Measurements from ENCODE around the gene PREB.

Gene PREB

GRCh38 chr2:27108221-27108620 is 26.2 kb downstream of the PREB start:
- Histone ChIP-seq H3K27me3 (ENCODE audit: insufficient read depth, low read length, poor library complexity, severe bottlenecking) (no peaks in the 10 kb centered on the region), H2AFZ (ENCODE audit: low read length) (no peak overlapping the region), H3F3A (ENCODE audit: low read depth) (no peaks in the 10 kb centered on the region; the same call in 1 of the 2 replicates), H3K36me3 (ENCODE audit: insufficient read depth, low read length) (no peaks in the 10 kb centered on the region), H3K9ac (ENCODE audit: low read depth, low read length, poor library complexity, severe bottlenecking) (no peak overlapping the region), H3K9me2 (replicated peaks; ENCODE audit: low read depth, low read length) (no peaks in the 10 kb centered on the region), H4K20me1 (ENCODE audit: insufficient read depth, low read length, poor library complexity, severe bottlenecking) (no peaks in the 10 kb centered on the region), H3K4me1 (ENCODE audit: insufficient read depth, low read length, poor library complexity, severe bottlenecking) (no peaks in the 10 kb centered on the region), H3K4me3 (ENCODE audit: low read length, poor library complexity, severe bottlenecking) (no peak overlapping the region), H3K79me2 (ENCODE audit: insufficient read depth, low read length) (no peaks in the 10 kb centered on the region), H3K4me2 (ENCODE audit: low read depth, low read length, poor library complexity, severe bottlenecking) (no peak overlapping the region), H3K9me3 (ENCODE audit: insufficient read depth, low read depth, low read length) (no peaks in the 10 kb centered on the region)
- TF ChIP-seq EZH2phosphoT487 (IDR thresholded peaks at IDR 0.05; ENCODE audit: borderline replicate concordance) (no peak), CTCF (conservative IDR thresholded peaks at IDR 0.05; ENCODE audit: low read length) (no peak)

- H3K4me3 ChIP-seq (ENCODE audit: low read length, poor library complexity, severe bottlenecking), result no peak overlapping the region
- no peaks in the 10 kb centered on the region for H3K9me2 ChIP-seq (replicated peaks; ENCODE audit: low read depth, low read length)
- no peaks in the 10 kb centered on the region for H3F3A ChIP-seq (ENCODE audit: low read depth)
- H4K20me1 ChIP-seq (ENCODE audit: insufficient read depth, low read length, poor library complexity, severe bottlenecking), result no peaks in the 10 kb centered on the region
- no peaks in the 10 kb centered on the region for H3K79me2 ChIP-seq (ENCODE audit: insufficient read depth, low read length)
- H3K4me1 ChIP-seq (ENCODE audit: insufficient read depth, low read length, poor library complexity, severe bottlenecking), result no peaks in the 10 kb centered on the region
- H3K36me3 ChIP-seq (ENCODE audit: insufficient read depth, low read length), result no peaks in the 10 kb centered on the region
- no peak overlapping the region for H3K4me2 ChIP-seq (ENCODE audit: low read depth, low read length, poor library complexity, severe bottlenecking)
- no peaks in the 10 kb centered on the region for H3K9me3 ChIP-seq (ENCODE audit: insufficient read depth, low read depth, low read length)
- TF ChIP-seq EZH2phosphoT487 (IDR thresholded peaks at IDR 0.05; ENCODE audit: borderline replicate concordance) (no peak), CTCF (conservative IDR thresholded peaks at IDR 0.05; ENCODE audit: low read length) (no peak)
- no peak overlapping the region for H2AFZ ChIP-seq (ENCODE audit: low read length)
- H3K27me3 ChIP-seq (ENCODE audit: insufficient read depth, low read length, poor library complexity, severe bottlenecking), result no peaks in the 10 kb centered on the region
- no peak overlapping the region for H3K9ac ChIP-seq (ENCODE audit: low read depth, low read length, poor library complexity, severe bottlenecking)
Observed at GRCh38 chr2:27105981-27106380, 28.5 kb downstream of the PREB start.

- no peaks in the 10 kb centered on the region for H3K4me1 ChIP-seq (ENCODE audit: insufficient read depth, low read length, poor library complexity, severe bottlenecking)
- H4K20me1 ChIP-seq (ENCODE audit: insufficient read depth, low read length, poor library complexity, severe bottlenecking), result no peaks in the 10 kb centered on the region
- H3K9ac ChIP-seq (ENCODE audit: low read depth, low read length, poor library complexity, severe bottlenecking), result no peak overlapping the region
- no peaks in the 10 kb centered on the region for H3K79me2 ChIP-seq (ENCODE audit: insufficient read depth, low read length)
- no peaks in the 10 kb centered on the region for H3F3A ChIP-seq (ENCODE audit: low read depth)
- H3K9me3 ChIP-seq (ENCODE audit: insufficient read depth, low read depth, low read length), result no peaks in the 10 kb centered on the region
- TF ChIP-seq EZH2phosphoT487 (IDR thresholded peaks at IDR 0.05; ENCODE audit: borderline replicate concordance) (no peak), CTCF (conservative IDR thresholded peaks at IDR 0.05; ENCODE audit: low read length) (no peak)
- no peaks in the 10 kb centered on the region for H3K27me3 ChIP-seq (ENCODE audit: insufficient read depth, low read length, poor library complexity, severe bottlenecking)
- H3K4me3 ChIP-seq (ENCODE audit: low read length, poor library complexity, severe bottlenecking), result no peak overlapping the region
- no peaks in the 10 kb centered on the region for H3K36me3 ChIP-seq (ENCODE audit: insufficient read depth, low read length)
- no peak overlapping the region for H3K4me2 ChIP-seq (ENCODE audit: low read depth, low read length, poor library complexity, severe bottlenecking)
- no peak overlapping the region for H2AFZ ChIP-seq (ENCODE audit: low read length)
- no peaks in the 10 kb centered on the region for H3K9me2 ChIP-seq (replicated peaks; ENCODE audit: low read depth, low read length)
Observed at GRCh38 chr2:27102329-27102728, 32.1 kb downstream of the PREB start.
